Large intestine (tissue), 3 donors: ENCODE data around the gene CFAP61. TPM values are rescaled to one million over a fixed set of nuclear protein-coding genes. Genes with fewer than 3 reads are reported as not detected.
"Not testable (repeated sequence)": the region's sequence is repeated elsewhere in the genome, so short reads cannot be mapped to it uniquely, and the experiment has no call there.

Experiments
- DNase-seq, 2 donors: peaks; one replicate each; pipeline versions ENCODE4 v3.0.0 to v3.0.0-alpha.2; 2013
- H3K27ac ChIP-seq: one replicate; pipeline ENCODE4 v1.5.1; 2013; ENCODE audit warnings: low read length
- H3K27me3 ChIP-seq: 2 replicates; pipeline ENCODE4 v1.6.1; 2013; ENCODE audit warnings: low read length; ENCODE audit not compliant: control insufficient read depth, insufficient read depth
- H3K36me3 ChIP-seq: 2 replicates; pipeline ENCODE4 v1.6.1; 2013; ENCODE audit warnings: low read length; ENCODE audit not compliant: control insufficient read depth, insufficient read depth
- H3K4me1 ChIP-seq: one replicate; pipeline ENCODE4 v1.6.1; 2013; ENCODE audit warnings: low read length; ENCODE audit not compliant: control insufficient read depth, insufficient read depth
- H3K4me3 ChIP-seq: one replicate; pipeline ENCODE4 v1.5.1; 2013; ENCODE audit warnings: low read length
- H3K9me3 ChIP-seq: one replicate; pipeline ENCODE4 v1.6.1; 2013; ENCODE audit warnings: mild to moderate bottlenecking, low read depth, low read length, moderate library complexity; ENCODE audit not compliant: control insufficient read depth
- WGBS: methylation state at CpG from one replicate; pipeline ENCODE4 v1.1.5; 2013; ENCODE audit warnings: low lambda C conversion rate; ENCODE audit not compliant: insufficient coverage; 5-methylcytosine and 5-hydroxymethylcytosine counted together
- polyA plus RNA-seq: library from polyadenylated mRNA; unstranded; fragments of 120-200 nt; gene quantifications from one replicate; pipeline ENCODE4 v1.2.1, GENCODE V29; 2013

CFAP61 gene
- polyA plus RNA-seq, 1 donor: 0.36 TPM

- Histone ChIP-seq H3K9me3 (no peaks in the 10 kb centered on the region), H3K4me1 (no peaks in the 10 kb centered on the region), H3K27ac (no peak overlapping the region), H3K4me3 (no peak overlapping the region), H3K36me3 (no peaks in the 10 kb centered on the region), H3K27me3 (no peaks in the 10 kb centered on the region)
- DNase-seq: no peak
- no CpG with 5 or more reads among the region's 2 CpGs for WGBS
Observed at GRCh38 chr20:20331817-20332216, 279.5 kb downstream of the CFAP61 start.

- Histone ChIP-seq H3K9me3 (peaks cover 5% of the 10 kb centered on the region), H3K27me3 (no peaks in the 10 kb centered on the region), H3K4me3 (no peak overlapping the region), H3K36me3 (no peaks in the 10 kb centered on the region), H3K4me1 (no peaks in the 10 kb centered on the region), H3K27ac (no peak overlapping the region)
- WGBS: no CpG with 5 or more reads among the region's 6 CpGs
- no peak for DNase-seq
Observed at GRCh38 chr20:20333866-20334265, 281.5 kb downstream of the CFAP61 start.

DNA sequence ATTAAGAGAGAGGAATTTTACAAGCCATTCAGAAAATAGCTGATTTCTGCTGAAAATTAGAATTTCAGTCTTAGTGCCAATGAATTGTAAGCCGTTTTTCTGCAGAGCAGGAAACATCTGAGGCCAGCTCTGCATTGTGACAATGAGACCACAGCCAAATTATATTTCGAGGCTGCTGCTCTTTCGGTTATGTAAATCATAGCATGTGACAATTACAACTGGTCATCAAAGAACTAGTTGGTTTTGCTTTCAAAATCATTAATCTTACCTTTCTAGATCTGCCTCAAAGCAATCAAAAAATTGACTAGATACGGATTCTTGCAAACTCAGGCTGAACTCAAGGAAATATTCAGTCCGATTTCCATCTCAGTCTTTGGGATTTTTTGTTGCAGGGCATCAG, 282.2 kb downstream of the CFAP61 start:
- Histone ChIP-seq H3K9me3 (peaks cover 5% of the 10 kb centered on the region), H3K4me3 (no peak overlapping the region), H3K27ac (no peak overlapping the region), H3K36me3 (no peaks in the 10 kb centered on the region), H3K4me1 (no peaks in the 10 kb centered on the region), H3K27me3 (no peaks in the 10 kb centered on the region)
- DNase-seq: no peak
- WGBS: 70% methylated on average over 2 of the region's 5 CpGs

- Histone ChIP-seq H3K4me1 (no peaks in the 10 kb centered on the region), H3K27me3 (no peaks in the 10 kb centered on the region), H3K36me3 (no peaks in the 10 kb centered on the region), H3K4me3 (no peak overlapping the region), H3K9me3 (peaks cover 5% of the 10 kb centered on the region), H3K27ac (no peak overlapping the region)
- no peak for DNase-seq
- WGBS: 90% methylated on average over 2 of the region's 14 CpGs
Observed at GRCh38 chr20:20338133-20338730, 285.9 kb downstream of the CFAP61 start.

DNA sequence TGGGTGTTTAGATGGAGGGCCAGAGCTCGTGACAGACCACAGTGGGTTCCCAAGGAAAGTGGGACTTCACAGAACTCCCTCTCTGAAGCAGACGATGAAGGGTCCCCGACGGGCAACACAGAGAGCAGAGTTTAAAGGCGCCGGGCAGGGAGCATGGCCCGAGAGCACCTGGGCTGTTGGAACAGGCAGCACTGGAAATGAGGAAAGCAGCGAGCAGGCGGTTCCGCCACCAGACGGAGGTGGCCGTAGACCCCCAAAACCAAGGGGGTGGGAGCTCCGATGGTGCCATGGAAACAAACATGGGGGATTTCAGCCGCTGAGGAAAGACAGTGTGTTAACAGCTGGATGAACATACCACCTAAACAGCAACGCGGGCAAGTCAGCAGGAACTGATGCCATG, 288.1 kb downstream of the CFAP61 start:
- Histone ChIP-seq H3K27ac (no peak overlapping the region), H3K9me3 (peaks cover 5% of the 10 kb centered on the region), H3K27me3 (no peaks in the 10 kb centered on the region), H3K4me3 (no peak overlapping the region), H3K36me3 (no peaks in the 10 kb centered on the region), H3K4me1 (no peaks in the 10 kb centered on the region)
- no CpG with 5 or more reads among the region's 16 CpGs for WGBS
- DNase-seq: no peak

GRCh38 chr20:20341371-20341770, 289.0 kb downstream of the CFAP61 start:
- H3K36me3 ChIP-seq: no peaks in the 10 kb centered on the region
- H3K27ac ChIP-seq: no peak overlapping the region
- no peak overlapping the region for H3K4me3 ChIP-seq
- WGBS: 85% methylated on average over 2 of the region's 4 CpGs
- H3K4me1 ChIP-seq: no peaks in the 10 kb centered on the region
- no peaks in the 10 kb centered on the region for H3K27me3 ChIP-seq
- peaks cover 5% of the 10 kb centered on the region for H3K9me3 ChIP-seq
- DNase-seq: no peak

- WGBS: no CpG with 5 or more reads among the region's 5 CpGs
- Histone ChIP-seq H3K4me1 (no peaks in the 10 kb centered on the region), H3K4me3 (no peak overlapping the region), H3K36me3 (no peaks in the 10 kb centered on the region), H3K9me3 (peaks cover 3% of the 10 kb centered on the region), H3K27ac (no peak overlapping the region), H3K27me3 (no peaks in the 10 kb centered on the region)
- DNase-seq: no peak
Observed at GRCh38 chr20:20342066-20342465, 289.7 kb downstream of the CFAP61 start.

- Histone ChIP-seq H3K9me3 (no peaks in the 10 kb centered on the region), H3K27me3 (no peaks in the 10 kb centered on the region), H3K4me1 (no peaks in the 10 kb centered on the region), H3K36me3 (no peaks in the 10 kb centered on the region), H3K27ac (no peak overlapping the region), H3K4me3 (no peak overlapping the region)
- WGBS: 60% methylated on average over 1 of the region's 7 CpGs
- DNase-seq: no peak
Observed at GRCh38 chr20:20343932-20344331, 291.6 kb downstream of the CFAP61 start.

DNA sequence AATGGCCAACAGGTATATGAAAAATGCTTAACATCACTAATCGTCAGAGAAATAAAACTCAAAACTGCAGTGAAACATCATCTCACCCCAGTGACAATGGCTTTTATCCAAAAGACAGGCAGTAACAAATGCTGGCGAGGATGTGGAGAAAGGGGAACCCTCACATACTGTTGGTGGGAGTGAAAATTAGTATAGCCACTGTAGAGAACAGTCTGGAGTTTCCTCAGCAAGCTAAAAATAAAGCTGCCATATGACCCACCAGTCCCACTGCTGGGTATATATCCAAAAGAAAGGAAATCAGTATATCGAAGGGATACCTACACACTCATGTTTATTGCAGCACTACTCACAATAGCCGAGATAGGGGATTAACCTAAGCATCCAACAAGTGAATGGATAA, 292.1 kb downstream of the CFAP61 start:
- 100% methylated on average over 2 of the region's 4 CpGs for WGBS
- Histone ChIP-seq H3K4me1 (no peaks in the 10 kb centered on the region), H3K36me3 (no peaks in the 10 kb centered on the region), H3K27ac (no peak overlapping the region), H3K4me3 (no peak overlapping the region), H3K27me3 (no peaks in the 10 kb centered on the region), H3K9me3 (no peaks in the 10 kb centered on the region)
- no peak for DNase-seq

- Histone ChIP-seq H3K4me1 (no peaks in the 10 kb centered on the region), H3K27ac (no peak overlapping the region), H3K9me3 (no peaks in the 10 kb centered on the region), H3K4me3 (no peak overlapping the region), H3K27me3 (no peaks in the 10 kb centered on the region), H3K36me3 (no peaks in the 10 kb centered on the region)
- no CpG with 5 or more reads among the region's 3 CpGs for WGBS
- DNase-seq: no peak
Observed at GRCh38 chr20:20353576-20353975, 301.2 kb downstream of the CFAP61 start.

DNA sequence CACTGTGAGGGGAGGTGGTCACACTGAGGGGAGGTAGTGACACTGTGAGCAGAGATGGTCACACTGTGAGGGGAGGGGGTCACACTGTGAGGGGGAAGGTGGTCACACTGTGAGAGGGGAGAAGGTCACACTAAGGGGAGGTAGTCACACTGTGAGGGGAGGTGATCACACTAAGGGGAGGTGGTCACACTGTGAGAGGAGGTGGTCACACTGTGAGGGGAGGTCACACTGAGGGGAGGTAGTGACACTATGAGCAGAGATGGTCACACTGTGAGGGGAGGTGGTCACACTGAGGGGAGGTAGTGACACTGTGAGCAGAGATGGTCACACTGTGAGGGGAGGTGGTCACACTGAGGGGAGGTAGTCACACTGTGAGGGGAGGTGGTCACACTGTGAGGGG, 303.2 kb downstream of the CFAP61 start:
- not testable (repeated sequence) for H3K27ac ChIP-seq, H3K4me3 ChIP-seq, H3K36me3 ChIP-seq, H3K4me1 ChIP-seq, H3K27me3 ChIP-seq, DNase-seq, H3K9me3 ChIP-seq
